ENCODE results near the gene ERCC1. TPM values are rescaled to one million over a fixed set of nuclear protein-coding genes. Genes with fewer than 3 reads are reported as not detected.
A peak's percentile ranks its signal among the peaks of the same experiment; 100 is the strongest.

The ERCC1 gene
- total RNA-seq (2014; rRNA removed; shearing (Covaris generic)) = 121 and 154 TPM in 2 replicates

DNA sequence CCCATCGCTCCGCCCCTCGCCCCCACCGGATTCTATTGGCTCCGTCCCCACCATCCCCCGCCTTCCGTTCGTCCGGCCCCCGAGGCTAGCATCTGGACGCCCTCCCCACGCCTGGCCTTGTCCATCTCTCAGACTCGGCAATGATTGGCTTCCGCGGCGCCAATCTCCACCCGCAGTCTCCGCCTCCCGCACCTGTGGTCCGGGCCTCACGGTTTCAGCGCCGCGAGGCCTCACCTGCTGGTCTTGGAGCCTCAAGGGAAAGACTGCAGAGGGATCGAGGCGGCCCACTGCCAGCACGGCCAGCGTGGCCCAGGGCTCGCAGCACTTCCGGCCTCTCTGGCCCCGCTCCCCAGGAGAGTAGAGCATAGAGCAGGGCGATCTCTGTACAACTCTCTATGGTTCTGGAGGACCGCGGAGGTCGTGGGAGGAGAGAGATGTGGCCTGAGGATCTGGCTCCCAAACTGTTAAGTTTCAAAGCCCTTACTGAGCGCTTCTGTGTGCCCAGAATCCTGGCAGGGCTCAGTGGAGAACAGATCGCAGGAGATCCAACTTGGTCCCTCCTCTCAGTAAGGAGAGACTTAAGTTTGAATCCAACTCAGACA, at the start of gene ERCC1:
Gene ERCC1, minus strand, starts transcription at position 329 of the 602 bp plus-strand sequence. CDS start 543 bp downstream, outside the sequence.
- DNase-seq (ENCODE audit: low read depth) = peak; percentile 99

DNA sequence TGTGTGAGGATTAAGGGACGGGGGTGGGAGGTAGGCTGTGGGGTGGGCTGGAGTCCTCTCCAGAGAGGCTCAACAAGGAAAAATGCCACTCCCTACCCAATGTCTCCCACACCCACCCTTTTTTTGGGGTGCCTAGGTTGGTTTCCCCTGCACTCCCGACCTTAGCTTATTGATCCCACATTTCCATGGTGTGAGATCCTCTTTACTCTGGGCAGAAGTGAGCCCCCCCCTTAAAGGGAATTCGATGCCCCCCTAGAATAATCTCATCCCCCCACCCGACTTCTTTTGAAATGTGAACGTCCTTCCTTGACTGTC, 49.6 kb upstream of the ERCC1 start:
- DNase-seq (ENCODE audit: low read depth) = no peak

DNA sequence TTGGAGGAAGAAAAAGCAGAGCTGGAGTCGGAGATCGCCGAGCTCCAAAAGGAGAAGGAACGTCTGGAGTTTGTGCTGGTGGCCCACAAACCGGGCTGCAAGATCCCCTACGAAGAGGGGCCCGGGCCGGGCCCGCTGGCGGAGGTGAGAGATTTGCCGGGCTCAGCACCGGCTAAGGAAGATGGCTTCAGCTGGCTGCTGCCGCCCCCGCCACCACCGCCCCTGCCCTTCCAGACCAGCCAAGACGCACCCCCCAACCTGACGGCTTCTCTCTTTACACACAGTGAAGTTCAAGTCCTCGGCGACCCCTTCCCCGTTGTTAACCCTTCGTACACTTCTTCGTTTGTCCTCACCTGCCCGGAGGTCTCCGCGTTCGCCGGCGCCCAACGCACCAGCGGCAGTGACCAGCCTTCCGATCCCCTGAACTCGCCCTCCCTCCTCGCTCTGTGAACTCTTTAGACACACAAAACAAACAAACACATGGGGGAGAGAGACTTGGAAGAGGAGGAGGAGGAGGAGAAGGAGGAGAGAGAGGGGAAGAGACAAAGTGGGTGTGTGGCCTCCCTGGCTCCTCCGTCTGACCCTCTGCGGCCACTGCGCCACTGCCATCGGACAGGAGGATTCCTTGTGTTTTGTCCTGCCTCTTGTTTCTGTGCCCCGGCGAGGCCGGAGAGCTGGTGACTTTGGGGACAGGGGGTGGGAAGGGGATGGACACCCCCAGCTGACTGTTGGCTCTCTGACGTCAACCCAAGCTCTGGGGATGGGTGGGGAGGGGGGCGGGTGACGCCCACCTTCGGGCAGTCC, 49.0 kb upstream of the ERCC1 start:
- DNase-seq (ENCODE audit: low read depth) = no peak

DNA sequence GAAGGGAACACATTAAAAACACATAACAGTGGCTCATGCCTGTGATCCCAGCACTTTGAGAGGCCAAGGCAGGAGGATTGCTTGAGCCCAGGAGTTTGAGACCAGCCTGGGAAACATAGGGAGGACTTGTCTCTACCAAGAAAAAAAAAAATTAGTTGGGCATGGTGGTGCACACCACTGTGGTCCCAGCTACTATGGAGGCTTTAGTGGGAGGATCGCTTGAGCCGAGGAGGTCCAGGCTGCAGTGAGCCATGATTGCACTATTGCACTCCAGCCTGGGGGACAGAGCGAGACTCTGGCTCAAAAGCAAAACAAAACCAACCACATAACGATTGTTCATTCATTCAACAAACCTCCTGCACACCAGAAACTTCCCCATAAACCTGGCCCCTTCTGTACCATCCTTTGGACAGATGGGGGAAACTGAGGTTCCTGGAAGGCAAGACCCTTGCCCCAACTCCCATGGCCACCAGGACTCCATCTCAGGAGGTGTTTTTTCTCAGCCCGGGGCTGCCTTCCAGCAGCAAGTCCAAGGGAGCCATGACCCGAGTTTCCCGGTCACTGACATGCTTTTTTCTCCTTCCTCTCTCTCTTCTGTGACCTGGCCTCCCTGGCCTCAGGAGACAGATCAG, 48.3 kb upstream of the ERCC1 start:
- no peak for DNase-seq (ENCODE audit: low read depth)

DNA sequence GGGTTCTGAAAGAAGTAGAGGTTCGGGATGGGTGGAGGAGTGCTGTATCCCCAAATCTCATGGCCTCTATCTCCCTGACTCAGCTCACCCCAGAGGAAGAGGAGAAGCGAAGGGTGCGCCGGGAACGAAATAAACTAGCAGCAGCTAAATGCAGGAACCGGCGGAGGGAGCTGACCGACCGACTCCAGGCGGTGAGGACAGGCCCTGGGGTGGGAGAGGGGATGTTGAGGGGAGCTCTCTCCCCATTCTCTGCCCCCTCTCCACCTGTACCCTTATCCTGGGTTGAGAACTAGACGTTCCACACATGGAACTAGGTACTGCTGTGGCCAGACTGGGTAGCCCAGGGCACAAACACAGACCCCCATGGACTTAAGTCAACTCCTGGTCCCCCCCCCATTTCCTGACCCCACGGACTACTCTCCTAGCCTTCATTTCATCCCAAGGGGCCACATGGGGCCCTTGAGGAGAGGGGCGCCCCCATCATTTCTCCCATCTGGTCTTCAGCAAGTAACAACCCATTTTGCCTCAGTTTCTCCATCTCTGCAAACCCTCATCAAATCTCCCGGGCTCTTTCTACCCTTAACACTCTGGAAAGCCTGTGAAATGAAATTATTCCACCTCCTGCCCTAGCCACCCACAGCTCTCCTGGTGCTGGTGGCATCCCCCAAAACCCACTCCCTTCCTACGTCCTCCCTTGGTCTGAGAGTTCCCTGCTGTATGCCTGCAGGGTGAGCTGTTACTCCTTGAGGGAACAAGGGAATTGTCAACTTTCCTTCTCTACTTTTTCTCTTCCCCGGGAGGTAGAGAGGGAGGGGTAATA, 47.6 kb upstream of the ERCC1 start:
- no peak for DNase-seq (ENCODE audit: low read depth)

DNA sequence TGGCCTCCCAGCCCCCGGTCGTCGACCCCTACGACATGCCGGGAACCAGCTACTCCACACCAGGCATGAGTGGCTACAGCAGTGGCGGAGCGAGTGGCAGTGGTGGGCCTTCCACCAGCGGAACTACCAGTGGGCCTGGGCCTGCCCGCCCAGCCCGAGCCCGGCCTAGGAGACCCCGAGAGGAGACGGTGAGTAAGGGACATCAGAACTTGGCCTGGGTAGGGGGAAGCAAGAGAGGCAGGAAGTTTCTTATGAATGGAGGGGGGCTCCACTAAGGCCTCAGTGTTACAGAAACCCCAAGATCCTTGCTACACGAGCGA, 47.0 kb upstream of the ERCC1 start:
- no peak for DNase-seq (ENCODE audit: low read depth)

DNA sequence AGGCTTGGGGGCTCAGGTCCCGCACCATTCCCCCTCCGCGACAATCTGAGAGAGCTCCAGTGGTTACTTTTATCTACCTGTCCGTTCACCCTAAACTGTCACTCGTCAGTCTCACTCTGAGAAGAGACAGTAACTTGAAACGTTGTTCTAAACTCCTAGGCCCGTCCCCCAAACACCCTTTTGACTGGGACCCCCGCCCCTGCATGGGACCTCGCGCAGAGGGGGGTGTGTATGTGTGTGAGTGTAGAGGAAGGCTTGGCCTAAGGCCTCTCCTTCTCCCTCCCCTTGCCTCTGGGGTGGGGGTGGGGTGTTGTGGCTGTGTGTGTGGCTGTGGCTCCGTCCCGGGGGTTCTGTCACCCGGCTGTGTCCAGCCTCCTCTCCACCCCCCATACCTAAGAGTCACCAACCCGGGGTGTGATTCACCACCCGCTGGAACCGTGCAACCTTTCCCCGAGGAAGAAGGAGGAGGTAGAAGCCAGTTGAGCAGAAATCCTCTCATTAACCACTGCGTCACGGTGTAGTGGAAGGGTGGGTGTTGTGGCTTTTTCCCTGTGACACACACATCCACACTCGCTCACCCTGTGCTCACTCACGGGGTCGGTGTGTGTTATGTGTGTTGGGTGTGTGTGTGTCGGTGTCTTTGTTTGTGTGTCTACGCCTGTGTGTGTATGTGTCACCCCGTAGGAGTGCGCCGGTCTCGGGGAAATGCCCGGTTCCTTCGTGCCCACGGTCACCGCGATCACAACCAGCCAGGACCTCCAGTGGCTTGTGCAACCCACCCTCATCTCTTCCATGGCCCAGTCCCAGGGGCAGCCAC, 46.4 kb upstream of the ERCC1 start:
- DNase-seq (ENCODE audit: low read depth) = peak; percentile 89

DNA sequence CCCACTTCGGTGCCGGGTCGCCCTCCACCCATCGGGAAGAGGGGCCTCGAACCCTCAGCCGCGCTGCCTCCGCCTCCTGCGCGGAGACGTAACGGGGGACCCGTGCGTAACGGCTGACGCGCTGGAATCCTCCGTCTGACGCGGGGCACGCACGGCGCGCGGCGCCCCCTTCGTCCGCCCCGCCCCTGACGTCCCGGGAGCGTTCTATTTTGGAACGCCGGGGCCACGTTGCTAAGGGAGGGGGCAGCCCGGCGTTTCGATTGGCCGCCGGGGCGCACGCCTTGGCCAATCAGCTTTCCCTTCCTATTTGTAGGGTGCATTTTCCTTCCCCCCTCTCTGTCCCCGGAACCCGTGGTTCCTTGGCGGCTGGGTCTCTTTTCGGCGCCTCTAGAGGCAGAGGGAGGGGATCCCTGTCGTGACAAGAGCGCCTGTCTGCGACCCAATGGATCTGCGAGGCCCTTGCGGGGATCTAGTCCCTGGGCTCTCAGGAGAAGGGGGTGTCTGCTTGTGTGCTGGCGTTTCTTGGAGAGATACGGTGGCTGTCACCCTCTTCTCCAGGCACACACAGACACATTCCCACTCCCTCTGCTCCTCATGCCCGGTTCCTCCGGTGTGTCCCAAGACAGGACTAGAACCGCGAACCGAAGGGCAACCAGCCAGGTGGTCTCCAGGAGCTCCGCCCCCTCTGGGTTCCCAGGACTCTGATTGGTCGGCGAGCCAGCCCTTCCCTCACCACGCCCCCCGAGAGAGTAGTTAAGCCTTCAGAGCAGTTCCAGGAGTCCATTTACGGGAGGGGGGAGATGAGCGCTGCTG, 45.6 kb upstream of the ERCC1 start:
- peak; percentile 98 for DNase-seq (ENCODE audit: low read depth)

DNA sequence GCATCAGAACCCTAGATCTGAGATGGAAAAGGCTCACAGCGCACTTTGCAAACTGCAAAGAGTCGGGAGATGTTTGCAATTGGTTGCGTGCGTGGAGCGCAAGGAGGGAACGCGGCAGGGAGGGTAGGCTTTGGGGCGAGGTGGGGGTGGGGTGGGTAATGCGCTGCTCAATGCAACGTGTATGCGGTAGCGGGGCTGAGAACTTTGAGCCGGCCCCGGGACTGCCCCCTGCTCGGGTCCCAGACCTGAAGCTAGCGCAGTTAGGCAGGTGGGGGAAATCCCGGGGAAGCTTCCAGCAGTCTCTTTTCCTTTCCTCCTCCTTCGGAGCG, 45.0 kb upstream of the ERCC1 start:
- DNase-seq (ENCODE audit: low read depth) = no peak

DNA sequence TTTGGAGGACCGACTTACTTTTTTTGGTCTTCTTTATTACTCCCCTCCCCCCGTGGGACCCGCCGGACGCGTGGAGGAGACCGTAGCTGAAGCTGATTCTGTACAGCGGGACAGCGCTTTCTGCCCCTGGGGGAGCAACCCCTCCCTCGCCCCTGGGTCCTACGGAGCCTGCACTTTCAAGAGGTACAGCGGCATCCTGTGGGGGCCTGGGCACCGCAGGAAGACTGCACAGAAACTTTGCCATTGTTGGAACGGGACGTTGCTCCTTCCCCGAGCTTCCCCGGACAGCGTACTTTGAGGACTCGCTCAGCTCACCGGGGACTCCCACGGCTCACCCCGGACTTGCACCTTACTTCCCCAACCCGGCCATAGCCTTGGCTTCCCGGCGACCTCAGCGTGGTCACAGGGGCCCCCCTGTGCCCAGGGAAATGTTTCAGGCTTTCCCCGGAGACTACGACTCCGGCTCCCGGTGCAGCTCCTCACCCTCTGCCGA, 44.5 kb upstream of the ERCC1 start:
- peak; percentile 58 for DNase-seq (ENCODE audit: low read depth)

DNA sequence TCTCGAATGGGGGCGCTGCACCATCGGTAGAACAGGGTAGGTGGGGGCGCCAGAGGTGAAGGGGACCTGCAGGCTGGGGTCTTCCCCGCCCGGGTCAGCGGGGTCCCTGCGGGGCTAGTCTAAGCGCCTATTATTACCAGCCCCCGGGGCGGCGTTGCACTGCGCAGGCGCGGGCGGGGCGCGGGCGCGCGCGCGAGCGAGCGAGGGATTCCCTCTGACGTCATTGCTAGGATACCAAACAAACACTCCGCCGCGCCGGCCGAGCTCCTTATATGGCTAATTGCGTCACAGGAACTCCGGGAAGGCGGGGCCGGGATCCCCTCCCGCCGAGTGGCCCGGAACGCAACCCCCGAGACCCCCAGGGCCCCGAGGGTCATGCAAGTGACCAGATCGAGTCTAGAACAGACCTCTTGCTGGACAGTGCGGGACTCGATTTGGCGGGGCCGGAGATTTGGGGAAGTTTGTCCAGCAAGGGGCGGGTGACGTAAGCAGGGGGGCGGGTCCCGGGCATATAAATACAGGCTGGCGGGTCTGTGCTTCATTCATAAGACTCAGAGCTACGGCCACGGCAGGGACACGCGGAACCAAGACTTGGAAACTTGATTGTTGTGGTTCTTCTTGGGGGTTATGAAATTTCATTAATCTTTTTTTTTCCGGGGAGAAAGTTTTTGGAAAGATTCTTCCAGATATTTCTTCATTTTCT, 43.9 kb upstream of the ERCC1 start, which contains the start of gene FOSB:
Gene FOSB, plus strand, starts transcription at position 541 of the 703 bp plus-strand sequence. CDS start 591 bp downstream, outside the sequence.
- DNase-seq (ENCODE audit: low read depth) = peak; percentile 95

DNA sequence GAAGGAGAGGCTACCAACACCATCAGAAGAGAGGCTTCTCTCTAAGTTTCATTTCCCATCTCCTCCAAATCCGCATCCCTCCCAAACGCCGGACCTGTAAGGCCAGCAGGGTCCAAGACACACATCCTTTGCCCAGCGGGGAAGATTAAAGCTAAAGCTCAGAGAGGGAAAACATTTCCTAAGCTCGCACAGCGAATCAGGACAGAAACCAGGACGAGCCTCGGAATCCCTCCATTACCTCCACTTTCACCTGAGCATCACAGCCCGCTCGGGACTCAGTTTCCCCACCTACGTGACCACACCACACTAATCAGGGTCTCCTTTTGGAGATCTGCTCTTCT, 43.4 kb upstream of the ERCC1 start:
- DNase-seq (ENCODE audit: low read depth) = no peak

DNA sequence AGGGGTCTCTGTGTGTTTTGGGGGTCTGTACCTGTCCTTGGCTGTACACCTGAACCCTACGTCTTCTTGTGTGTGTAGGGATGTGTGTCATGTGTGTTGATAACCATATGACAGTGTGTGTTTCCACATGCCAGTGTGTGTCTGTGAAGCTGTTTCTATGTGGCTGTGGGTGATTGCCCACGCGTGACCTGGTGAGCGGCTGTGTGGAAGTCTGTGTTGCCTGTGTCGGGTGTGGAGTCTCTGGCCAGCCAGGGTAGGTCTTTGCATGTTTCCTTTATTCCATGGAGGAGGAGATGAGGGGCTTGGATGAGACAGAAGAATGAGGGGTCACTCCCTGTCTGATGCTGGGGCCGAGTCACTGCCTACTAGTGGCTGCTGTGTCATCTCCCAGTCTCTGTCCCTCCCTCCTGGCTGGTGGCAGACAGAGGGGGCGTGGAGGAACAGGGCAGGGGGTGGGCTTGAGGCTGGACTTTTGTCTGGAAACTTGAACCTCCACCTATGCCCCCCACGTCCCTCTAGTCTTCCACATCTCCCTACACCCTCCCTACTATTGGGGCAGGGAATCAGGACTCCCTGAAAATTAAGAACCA, 41.2 kb upstream of the ERCC1 start:
- no peak for DNase-seq (ENCODE audit: low read depth)

DNA sequence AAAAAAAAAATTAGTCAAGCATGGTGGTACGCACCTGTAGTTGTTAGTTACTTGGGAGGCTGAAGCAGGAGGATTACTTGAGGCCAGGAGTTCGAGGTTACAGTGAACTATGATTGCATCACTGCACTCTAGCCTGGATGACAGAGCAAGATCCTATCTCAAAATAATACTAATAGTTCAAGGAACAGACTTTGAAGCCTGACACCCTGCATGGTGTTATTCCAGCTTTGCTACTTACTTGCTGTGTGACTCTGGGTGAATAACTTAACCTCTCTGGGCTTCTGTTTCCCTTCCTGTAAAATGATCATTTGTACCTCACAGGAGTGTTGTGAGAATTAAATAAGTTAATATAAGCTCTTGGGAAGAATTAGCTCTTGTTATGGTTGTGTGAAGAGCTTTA, 40.6 kb upstream of the ERCC1 start:
- DNase-seq (ENCODE audit: low read depth) = no peak

DNA sequence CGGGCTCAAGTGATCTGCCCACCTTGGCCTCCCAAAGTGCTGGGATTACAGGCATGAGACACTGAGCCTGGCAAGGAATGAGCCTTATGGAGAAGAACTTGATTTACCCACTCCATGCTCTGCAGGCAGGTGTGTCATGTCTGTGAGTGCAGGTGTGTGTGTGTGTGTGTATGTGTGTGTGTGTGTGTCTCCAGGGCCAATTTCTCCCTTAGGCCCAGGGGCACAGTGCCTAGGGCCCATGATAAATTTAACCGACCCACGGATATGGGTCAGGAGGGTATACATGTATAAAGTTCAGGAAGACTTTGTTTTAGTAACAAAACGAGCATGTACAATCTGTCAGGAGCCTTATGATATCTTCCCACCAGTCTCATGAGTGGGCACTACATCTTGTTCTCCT, 39.5 kb upstream of the ERCC1 start:
- DNase-seq (ENCODE audit: low read depth) = no peak

DNA sequence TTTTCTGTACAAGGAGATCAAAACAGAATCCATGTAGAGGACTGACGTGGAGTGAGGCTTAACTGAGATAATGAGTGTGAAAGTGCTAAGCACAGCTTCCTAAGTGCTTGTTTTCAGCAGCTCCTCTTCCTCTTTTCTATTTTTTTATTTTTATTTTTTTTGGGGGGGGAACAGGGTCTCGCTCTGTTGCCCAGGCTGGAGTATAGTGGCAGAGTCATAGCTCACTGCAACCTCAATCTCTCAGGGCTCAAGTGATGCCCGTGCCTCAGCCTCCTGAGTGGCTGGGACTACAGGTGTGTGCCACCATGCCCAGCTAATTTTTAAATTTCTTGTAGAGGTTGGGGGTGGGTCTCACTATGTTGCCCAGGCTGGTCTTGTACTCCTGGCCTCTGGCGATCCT, 38.5 kb upstream of the ERCC1 start:
- DNase-seq (ENCODE audit: low read depth) = no peak

DNA sequence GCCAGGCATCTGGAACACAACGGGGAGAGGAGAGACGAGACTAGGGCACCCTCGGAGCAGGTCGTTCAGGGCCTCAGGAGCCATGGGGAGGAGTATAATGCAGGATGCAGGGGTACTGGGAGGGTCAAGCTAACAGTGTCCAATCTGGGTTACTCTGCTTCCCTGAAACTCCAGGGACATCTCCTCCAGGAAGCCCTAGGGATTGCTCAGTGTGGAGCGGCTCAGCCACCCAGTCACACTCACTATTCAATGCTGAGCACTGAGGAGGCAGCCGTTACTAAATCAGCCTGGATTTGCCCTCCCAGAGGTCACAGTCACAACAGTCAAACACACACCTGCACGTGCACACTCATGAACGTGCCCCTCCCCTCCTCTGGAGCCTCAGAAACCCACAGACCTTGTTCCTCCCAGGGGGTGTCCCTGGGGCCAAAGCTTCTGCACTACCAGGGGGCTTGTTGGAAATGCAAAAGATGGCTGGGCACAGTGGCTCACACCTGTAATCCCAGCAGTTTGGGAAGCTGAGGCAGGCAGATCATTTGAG, 37.2 kb upstream of the ERCC1 start:
- DNase-seq (ENCODE audit: low read depth) = no peak

DNA sequence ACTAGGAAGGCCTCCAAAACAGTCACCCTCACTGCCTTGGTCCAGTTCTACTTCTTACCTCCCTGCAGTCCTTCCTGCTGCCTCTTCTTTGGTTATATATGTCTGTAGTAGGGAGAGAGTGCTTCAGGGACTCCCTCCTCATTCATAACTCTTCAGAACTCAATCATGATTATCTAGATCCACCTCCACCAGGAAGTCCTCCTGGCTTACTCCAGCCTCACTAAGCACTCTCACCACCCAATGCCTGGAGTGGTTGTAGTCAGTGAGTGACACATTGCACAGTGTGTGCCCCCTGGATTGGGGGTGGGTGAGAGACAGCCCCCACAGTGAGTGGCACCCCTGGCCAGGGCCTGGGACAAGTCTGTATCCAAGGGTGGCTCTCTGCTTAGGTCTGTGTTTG, 34.1 kb upstream of the ERCC1 start:
- DNase-seq (ENCODE audit: low read depth) = no peak

DNA sequence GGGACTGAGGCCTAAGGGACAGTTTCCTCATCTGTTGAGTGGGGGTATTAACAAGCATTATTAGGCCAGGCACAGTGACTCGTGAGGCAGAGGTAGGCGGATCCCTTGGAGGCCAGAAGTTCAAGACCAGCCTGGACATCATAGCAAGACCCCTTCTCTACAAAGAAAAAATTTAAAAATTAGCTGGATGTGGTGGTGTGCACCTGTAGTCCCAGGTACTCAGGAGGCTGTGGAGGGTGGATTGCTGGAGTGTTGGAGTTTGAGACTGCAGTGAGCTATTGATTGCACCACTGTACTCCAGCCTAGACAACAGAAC, 32.7 kb upstream of the ERCC1 start:
- no peak for DNase-seq (ENCODE audit: low read depth)
